GM23248 (cell line): ENCODE data around the gene ATG5.

Experiments used
- EZH2 ChIP-seq: fragments of 200-600 bp; sonication (generic); IDR thresholded peaks from 2 replicates; pipeline ENCODE4 v1.6.1; 2018; ENCODE audit warnings: antibody characterized with exemption, mild to moderate bottlenecking; ENCODE audit not compliant: insufficient read depth, poor library complexity, severe bottlenecking
- EZH2phosphoT487 ChIP-seq: fragments of 200-600 bp; sonication (generic); IDR thresholded peaks from 2 replicates; pipeline ENCODE4 v1.6.1; 2018; ENCODE audit warnings: antibody characterized with exemption, moderate library complexity, mild to moderate bottlenecking, low read depth; ENCODE audit not compliant: insufficient read depth

DNA sequence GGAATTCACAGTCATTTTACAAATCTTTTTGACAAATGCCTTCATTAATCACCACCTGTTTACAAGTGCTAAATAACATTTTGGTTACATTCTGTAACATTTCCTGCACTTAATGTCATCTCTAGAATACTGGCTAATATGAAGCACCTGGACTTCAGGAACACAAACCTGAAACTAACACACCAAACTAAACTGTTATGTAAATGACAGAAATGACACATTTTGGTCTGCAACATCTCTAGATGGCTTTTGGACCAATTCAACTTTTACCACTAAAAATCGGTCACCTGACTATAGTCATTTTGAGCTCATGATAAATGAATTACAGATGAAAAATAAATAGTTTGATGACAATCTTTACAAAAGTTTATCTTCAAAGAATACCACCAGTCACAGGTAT, 80.6 kb downstream of the ATG5 start:
- TF ChIP-seq EZH2: no peak
- TF ChIP-seq EZH2phosphoT487: no peak
